Hepatocyte (in vitro differentiated cells): Measurements from ENCODE around the gene DHRS7B. TPM values are rescaled to one million over a fixed set of nuclear protein-coding genes. Genes with fewer than 3 reads are reported as not detected.

Experiments used
- DNase-seq: peaks from one replicate; pipeline ENCODE4 v3.0.0-alpha.2; 2016; ENCODE audit warnings: low spot score
- H2AFZ ChIP-seq: fragments of 200-600 bp; sonication (generic); 2 replicates; pipeline ENCODE4 v1.6.0; 2016; ENCODE audit warnings: antibody characterized with exemption, mild to moderate bottlenecking
- H3K27ac ChIP-seq: fragments of 200-600 bp; sonication (generic); 2 replicates; pipeline ENCODE4 v1.5.1; 2016; ENCODE audit warnings: mild to moderate bottlenecking
- H3K27me3 ChIP-seq: fragments of 200-600 bp; sonication (generic); 2 replicates; pipeline ENCODE4 v1.6.1; 2016
- H3K36me3 ChIP-seq: fragments of 200-600 bp; sonication (generic); replicated peaks from 2 replicates; pipeline ENCODE4 v1.5.1; 2016; ENCODE audit warnings: low read depth; ENCODE audit not compliant: insufficient read depth
- H3K4me1 ChIP-seq: fragments of 200-600 bp; sonication (generic); 2 replicates; pipeline ENCODE4 v1.5.1; 2016; ENCODE audit warnings: mild to moderate bottlenecking, moderate library complexity; ENCODE audit not compliant: insufficient read depth
- H3K4me2 ChIP-seq: fragments of 200-600 bp; sonication (generic); 2 replicates; pipeline ENCODE4 v1.6.0; 2016
- H3K4me3 ChIP-seq: fragments of 200-600 bp; sonication (generic); 2 replicates; pipeline ENCODE4 v1.5.1; 2016; ENCODE audit warnings: mild to moderate bottlenecking
- H3K79me2 ChIP-seq: fragments of 200-600 bp; sonication (generic); 2 replicates; pipeline ENCODE4 v1.6.0; 2017; ENCODE audit warnings: mild to moderate bottlenecking
- H3K9me2 ChIP-seq: fragments of 200-600 bp; sonication (generic); replicated peaks from 2 replicates; pipeline ENCODE4 v1.6.0; 2017; ENCODE audit warnings: mild to moderate bottlenecking; ENCODE audit not compliant: insufficient read depth
- H3K9me3 ChIP-seq: fragments of 200-600 bp; sonication (generic); 2 replicates; pipeline ENCODE4 v1.5.1; 2016; ENCODE audit warnings: low read depth, mild to moderate bottlenecking
- H4K20me1 ChIP-seq: fragments of 200-600 bp; sonication (generic); 2 replicates; pipeline ENCODE4 v1.6.0; 2016; ENCODE audit warnings: mild to moderate bottlenecking; ENCODE audit not compliant: insufficient read depth, poor library complexity, severe bottlenecking
- EZH2 ChIP-seq: fragments of 200-600 bp; sonication (generic); IDR thresholded peaks from 2 replicates; pipeline ENCODE4 v1.6.1; 2016; ENCODE audit warnings: antibody characterized with exemption, mild to moderate bottlenecking, borderline replicate concordance
- EZH2phosphoT487 ChIP-seq: fragments of 200-600 bp; sonication (generic); IDR thresholded peaks from one replicate; pipeline ENCODE4 v1.6.1; 2018; ENCODE audit warnings: antibody characterized with exemption, mild to moderate bottlenecking, low read depth, moderate library complexity; ENCODE audit not compliant: unreplicated experiment, severe bottlenecking
- WGBS: methylation state at CpG from one replicate; pipeline ENCODE4 v1.1.6; 2016; ENCODE audit warnings: low lambda C conversion rate; ENCODE audit errors: missing lambda C conversion rate; 5-methylcytosine and 5-hydroxymethylcytosine counted together
- polyA plus RNA-seq: library from polyadenylated mRNA; unstranded; fragments of >200 nt; fragmentation: Nextera tagmentation; extraction: Ambion mirVana; gene quantifications from 2 replicates; pipeline ENCODE4 v1.2.1, GENCODE V29; 2016
- total RNA-seq: library from RNA; depleted of rRNA; stranded (reverse); fragments of >200 nt; gene quantifications from 2 replicates; pipeline ENCODE4 v1.2.3, GENCODE V29; 2014
- TF ChIP-seq, protein P1 (sequence below): fragments of 200-600 bp; sonication (generic); IDR thresholded peaks from 2 replicates; pipeline ENCODE4 v1.5.1; 2016; ENCODE audit warnings: antibody characterized with exemption, mild to moderate bottlenecking; ENCODE audit not compliant: poor library complexity

The DHRS7B gene
- total and polyA plus RNA-seq, 2 experiments from 2014 or later: 34.6 to 46.2 TPM

DNA sequence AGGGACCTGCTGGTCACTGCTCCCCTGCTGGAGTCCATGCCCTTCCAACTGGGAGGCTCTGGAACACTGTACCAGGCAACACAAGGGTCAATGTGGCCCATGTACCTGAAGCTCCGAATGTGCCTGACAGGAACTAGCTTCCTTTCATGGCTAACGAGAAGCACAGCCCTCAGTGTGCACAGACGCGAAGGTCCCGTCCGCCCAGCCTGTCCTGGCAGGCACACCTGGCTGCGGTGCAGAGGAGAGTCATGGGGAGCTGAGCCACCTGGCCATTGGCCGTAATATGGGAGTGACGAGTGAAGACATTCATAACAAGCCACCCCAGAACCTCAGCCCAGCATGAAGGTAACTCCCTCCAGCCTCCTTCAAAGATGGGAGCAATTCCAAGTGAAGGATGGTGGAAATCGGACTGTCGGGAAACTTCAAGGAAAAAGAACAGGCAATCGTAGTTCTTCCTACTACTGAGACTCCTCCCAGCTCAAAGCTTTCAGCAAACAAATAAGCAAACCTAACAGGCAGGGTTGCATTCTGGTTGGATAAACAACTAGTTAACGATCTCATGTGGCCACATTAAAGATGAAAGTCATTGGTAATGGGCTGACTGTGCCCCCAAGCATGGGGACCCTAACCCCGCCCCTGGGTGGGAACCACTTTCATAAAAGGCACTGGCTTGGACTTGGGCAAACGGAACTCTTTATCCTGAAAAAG, 74.0 kb downstream of the DHRS7B start:
- Histone ChIP-seq H2AFZ (no peak overlapping the region), H3K27ac (no peak overlapping the region), H4K20me1 (peaks cover 82% of the 10 kb centered on the region), H3K36me3 (no peaks in the 10 kb centered on the region), H3K79me2 (peaks cover 92% of the 10 kb centered on the region), H3K4me2 (no peak overlapping the region), H3K9me3 (no peaks in the 10 kb centered on the region), H3K4me1 (no peaks in the 10 kb centered on the region), H3K4me3 (no peak overlapping the region), H3K27me3 (no peaks in the 10 kb centered on the region), H3K9me2 (no peaks in the 10 kb centered on the region)
- DNase-seq: no peak
- 90% methylated on average over 15 of the region's 15 CpGs for WGBS
- TF ChIP-seq EZH2 (no peak), EZH2phosphoT487 (no peak)
- TF ChIP-seq, protein P1, sequence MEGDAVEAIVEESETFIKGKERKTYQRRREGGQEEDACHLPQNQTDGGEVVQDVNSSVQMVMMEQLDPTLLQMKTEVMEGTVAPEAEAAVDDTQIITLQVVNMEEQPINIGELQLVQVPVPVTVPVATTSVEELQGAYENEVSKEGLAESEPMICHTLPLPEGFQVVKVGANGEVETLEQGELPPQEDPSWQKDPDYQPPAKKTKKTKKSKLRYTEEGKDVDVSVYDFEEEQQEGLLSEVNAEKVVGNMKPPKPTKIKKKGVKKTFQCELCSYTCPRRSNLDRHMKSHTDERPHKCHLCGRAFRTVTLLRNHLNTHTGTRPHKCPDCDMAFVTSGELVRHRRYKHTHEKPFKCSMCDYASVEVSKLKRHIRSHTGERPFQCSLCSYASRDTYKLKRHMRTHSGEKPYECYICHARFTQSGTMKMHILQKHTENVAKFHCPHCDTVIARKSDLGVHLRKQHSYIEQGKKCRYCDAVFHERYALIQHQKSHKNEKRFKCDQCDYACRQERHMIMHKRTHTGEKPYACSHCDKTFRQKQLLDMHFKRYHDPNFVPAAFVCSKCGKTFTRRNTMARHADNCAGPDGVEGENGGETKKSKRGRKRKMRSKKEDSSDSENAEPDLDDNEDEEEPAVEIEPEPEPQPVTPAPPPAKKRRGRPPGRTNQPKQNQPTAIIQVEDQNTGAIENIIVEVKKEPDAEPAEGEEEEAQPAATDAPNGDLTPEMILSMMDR: no peak

DNA sequence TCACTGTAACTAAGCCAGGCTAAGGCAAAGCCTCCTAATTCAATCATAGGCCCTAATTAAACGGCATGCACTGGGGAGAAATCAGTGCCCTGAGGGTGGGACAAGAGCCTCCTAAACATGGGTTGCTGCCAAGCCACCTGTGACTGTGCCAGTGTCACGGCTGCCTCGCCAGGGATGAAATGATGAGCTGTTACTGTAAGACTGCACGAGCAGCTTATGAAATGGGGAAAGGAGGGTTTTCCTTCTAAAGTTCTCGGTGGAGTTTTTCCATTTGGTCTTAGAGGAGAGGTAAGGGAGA, 74.5 kb downstream of the DHRS7B start:
- H2AFZ ChIP-seq: no peak overlapping the region
- DNase-seq: no peak
- no peaks in the 10 kb centered on the region for H3K9me3 ChIP-seq
- H3K36me3 ChIP-seq: no peaks in the 10 kb centered on the region
- no peak for TF ChIP-seq EZH2phosphoT487
- TF ChIP-seq, protein P1: no peak
- no peak for TF ChIP-seq EZH2
- no peak overlapping the region for H3K4me3 ChIP-seq
- no peaks in the 10 kb centered on the region for H3K9me2 ChIP-seq
- 58% methylated on average over 5 of the region's 5 CpGs for WGBS
- H4K20me1 ChIP-seq: peaks cover 86% of the 10 kb centered on the region
- H3K27me3 ChIP-seq: no peaks in the 10 kb centered on the region
- H3K4me1 ChIP-seq: no peaks in the 10 kb centered on the region
- H3K27ac ChIP-seq: no peak overlapping the region
- peaks cover 94% of the 10 kb centered on the region for H3K79me2 ChIP-seq
- no peak overlapping the region for H3K4me2 ChIP-seq

DNA sequence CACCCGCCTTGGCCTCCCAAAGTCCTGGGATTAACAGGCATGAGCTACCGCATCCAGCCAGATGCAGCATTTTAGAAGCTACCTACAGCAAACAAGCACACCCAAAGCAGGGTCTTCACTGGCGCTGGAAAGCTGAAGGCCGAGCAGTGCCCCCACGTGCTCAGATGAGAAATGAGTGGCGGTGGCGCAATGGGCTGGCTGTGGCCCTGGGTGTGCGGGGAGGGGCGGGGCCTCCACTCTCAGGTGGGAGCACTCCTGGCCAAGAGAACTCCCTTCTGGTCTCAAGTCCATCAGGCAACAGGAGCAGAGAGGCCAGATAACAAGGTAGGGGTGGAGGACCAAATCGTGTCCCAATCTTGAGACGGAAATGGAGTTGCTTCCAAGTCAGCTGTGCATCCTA, 75.1 kb downstream of the DHRS7B start:
- TF ChIP-seq EZH2: no peak
- TF ChIP-seq, protein P1: no peak
- TF ChIP-seq EZH2phosphoT487: no peak
- Histone ChIP-seq H3K79me2 (peaks cover 96% of the 10 kb centered on the region), H3K36me3 (no peaks in the 10 kb centered on the region), H4K20me1 (peaks cover 92% of the 10 kb centered on the region), H2AFZ (no peak overlapping the region), H3K4me2 (no peak overlapping the region), H3K4me3 (no peak overlapping the region), H3K4me1 (no peaks in the 10 kb centered on the region), H3K27ac (no peak overlapping the region), H3K9me2 (no peaks in the 10 kb centered on the region), H3K27me3 (no peaks in the 10 kb centered on the region), H3K9me3 (no peaks in the 10 kb centered on the region)
- no peak for DNase-seq
- WGBS: 97% methylated on average over 11 of the region's 11 CpGs

DNA sequence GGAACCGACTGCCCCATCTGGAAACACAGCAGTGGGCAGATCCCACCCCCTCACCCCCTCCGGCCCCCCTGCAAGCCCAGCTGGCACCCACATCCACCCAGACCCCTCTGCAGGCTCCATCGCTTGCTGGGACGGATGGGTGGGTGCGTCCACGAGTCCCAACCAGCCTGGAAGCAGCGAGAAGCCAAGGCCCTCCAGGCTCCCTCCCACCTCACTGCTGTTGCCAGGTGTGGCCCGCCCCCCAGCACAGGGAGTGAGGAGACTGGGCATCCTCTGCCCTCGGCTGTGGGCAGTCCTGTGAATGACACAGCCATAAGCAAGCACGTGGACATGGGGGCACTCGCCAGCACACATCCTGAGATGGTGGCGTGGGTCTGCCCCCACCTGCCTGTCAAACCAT, 75.7 kb downstream of the DHRS7B start:
- H3K27me3 ChIP-seq: no peaks in the 10 kb centered on the region
- peaks cover 97% of the 10 kb centered on the region for H4K20me1 ChIP-seq
- TF ChIP-seq, protein P1: no peak
- H3K9me3 ChIP-seq: no peaks in the 10 kb centered on the region
- no peaks in the 10 kb centered on the region for H3K36me3 ChIP-seq
- no peaks in the 10 kb centered on the region for H3K4me1 ChIP-seq
- no peak overlapping the region for H3K4me3 ChIP-seq
- H2AFZ ChIP-seq: no peak overlapping the region
- no peaks in the 10 kb centered on the region for H3K9me2 ChIP-seq
- WGBS: 98% methylated on average over 12 of the region's 12 CpGs
- DNase-seq: no peak
- peaks cover 97% of the 10 kb centered on the region for H3K79me2 ChIP-seq
- H3K27ac ChIP-seq: no peak overlapping the region
- H3K4me2 ChIP-seq: no peak overlapping the region
